ENCODE data around the gene SWAP70.
A peak's percentile ranks its signal among the peaks of the same experiment; 100 is the strongest.

The SWAP70 gene

DNA sequence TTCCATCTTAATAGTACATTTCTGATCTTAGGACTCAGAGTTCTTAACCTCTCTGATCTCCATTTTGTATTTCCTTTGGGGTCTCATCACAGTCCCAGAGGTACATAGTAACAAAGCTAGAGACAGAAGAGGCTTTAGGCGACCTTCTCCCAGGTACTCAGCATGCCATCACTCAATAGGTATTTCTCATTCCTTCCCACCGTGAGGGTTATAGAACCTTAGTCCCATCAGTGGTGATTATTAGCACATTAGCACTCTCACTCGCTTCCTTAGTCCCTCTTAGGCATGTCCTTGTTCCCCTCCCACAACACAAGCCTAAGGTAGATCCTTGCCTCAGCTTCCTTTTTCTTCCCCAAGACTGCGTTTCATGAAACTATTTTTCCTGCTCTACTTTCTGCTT is 14.7 kb downstream of the SWAP70 start:
- no peak overlapping the region for H3K4me3 ChIP-seq (ENCODE audit: low read depth, low read length)
- no peak for DNase-seq (ENCODE audit: low read depth)

DNA sequence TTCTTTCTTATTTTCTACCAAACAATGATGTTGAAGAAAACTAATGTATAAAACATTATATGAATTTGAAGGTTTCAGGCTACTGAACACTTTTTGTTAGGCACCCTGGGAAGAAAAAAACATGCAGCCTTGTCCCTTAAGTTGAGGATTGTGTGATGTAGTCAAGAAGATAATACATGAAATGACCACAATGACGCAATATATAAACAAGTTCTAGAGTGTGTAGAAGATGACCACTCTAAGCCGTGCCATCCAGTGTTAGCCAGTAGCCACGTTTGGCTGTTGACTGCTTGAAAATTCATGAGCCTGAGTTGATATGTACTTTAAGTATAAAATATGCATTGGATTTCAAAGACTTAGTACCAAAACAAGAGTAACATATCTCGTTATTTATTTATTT is 16.2 kb downstream of the SWAP70 start:
- TF ChIP-seq MAX (IDR thresholded peaks at IDR 0.05; ENCODE audit: low read depth, low read length), result no peak
- TF ChIP-seq, protein P1, sequence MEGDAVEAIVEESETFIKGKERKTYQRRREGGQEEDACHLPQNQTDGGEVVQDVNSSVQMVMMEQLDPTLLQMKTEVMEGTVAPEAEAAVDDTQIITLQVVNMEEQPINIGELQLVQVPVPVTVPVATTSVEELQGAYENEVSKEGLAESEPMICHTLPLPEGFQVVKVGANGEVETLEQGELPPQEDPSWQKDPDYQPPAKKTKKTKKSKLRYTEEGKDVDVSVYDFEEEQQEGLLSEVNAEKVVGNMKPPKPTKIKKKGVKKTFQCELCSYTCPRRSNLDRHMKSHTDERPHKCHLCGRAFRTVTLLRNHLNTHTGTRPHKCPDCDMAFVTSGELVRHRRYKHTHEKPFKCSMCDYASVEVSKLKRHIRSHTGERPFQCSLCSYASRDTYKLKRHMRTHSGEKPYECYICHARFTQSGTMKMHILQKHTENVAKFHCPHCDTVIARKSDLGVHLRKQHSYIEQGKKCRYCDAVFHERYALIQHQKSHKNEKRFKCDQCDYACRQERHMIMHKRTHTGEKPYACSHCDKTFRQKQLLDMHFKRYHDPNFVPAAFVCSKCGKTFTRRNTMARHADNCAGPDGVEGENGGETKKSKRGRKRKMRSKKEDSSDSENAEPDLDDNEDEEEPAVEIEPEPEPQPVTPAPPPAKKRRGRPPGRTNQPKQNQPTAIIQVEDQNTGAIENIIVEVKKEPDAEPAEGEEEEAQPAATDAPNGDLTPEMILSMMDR (IDR thresholded peaks at IDR 0.05; ENCODE audit: low read depth, low read length), result no peak
- TF ChIP-seq MYC (IDR thresholded peaks at IDR 0.05; ENCODE audit: low read depth, low read length), result no peak
- no peak for TF ChIP-seq POLR2A (IDR thresholded peaks at IDR 0.05; ENCODE audit: extremely low read depth, insufficient read length)
- DNase-seq (ENCODE audit: low read depth), result no peak
- H3K4me3 ChIP-seq (ENCODE audit: low read depth, low read length), result no peak overlapping the region

More for the DNA sequence above, 14.7 kb downstream of the SWAP70 start:
- TF ChIP-seq MAX (IDR thresholded peaks at IDR 0.05; ENCODE audit: low read depth, low read length) (no peak), POLR2A (IDR thresholded peaks at IDR 0.05; ENCODE audit: extremely low read depth, insufficient read length) (no peak), MYC (IDR thresholded peaks at IDR 0.05; ENCODE audit: low read depth, low read length) (no peak)
- TF ChIP-seq, protein P1 (IDR thresholded peaks at IDR 0.05; ENCODE audit: low read depth, low read length), result no peak

- TF ChIP-seq, protein P1 (IDR thresholded peaks at IDR 0.05; ENCODE audit: low read depth, low read length), result no peak
- DNase-seq (ENCODE audit: low read depth), result no peak
- no peak overlapping the region for H3K4me3 ChIP-seq (ENCODE audit: low read depth, low read length)
These were observed 17.9 kb downstream of the SWAP70 start for GRCh38 chr11:9681583-9682372.

DNA sequence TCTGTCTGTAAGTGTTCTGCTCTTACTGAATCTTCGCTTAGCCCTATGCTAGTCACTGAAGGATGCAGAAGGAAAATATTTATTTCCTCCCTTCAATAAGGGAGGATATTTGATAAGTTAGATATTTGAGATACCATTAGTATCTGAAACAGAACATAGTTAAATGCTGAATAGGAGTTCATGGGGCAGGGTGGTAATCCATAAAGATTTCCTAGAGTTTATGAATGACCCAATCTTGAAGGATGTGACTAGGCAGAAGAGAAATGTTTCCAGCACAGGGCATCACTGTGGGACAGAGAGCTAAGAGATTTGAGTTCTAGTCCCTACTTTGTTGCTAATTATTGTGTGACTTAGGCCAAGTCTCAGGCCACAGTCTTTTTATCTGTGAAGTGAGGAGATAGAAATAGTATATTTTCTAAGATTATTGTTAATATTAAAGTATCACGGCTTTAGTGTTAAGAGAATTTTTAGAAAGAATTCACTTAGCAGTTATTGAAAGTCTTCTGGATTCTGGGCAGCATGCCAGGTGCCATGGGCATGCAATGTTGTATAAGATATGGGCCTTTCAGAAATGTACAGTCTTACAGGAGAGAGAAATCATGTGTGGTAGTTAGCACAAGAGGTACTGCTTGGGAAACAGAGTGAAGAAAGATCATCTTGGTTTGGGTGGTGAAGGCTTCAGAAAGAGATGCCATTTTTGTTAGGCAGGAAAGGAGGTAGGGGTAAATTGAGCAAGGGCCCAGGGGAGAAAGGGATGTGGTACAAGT is 24.0 kb downstream of the SWAP70 start:
- no peak for DNase-seq (ENCODE audit: low read depth)
- H3K4me3 ChIP-seq (ENCODE audit: low read depth, low read length), result no peak overlapping the region
- TF ChIP-seq, protein P1 (IDR thresholded peaks at IDR 0.05; ENCODE audit: low read depth, low read length), result no peak
- TF ChIP-seq MAX (IDR thresholded peaks at IDR 0.05; ENCODE audit: low read depth, low read length) (no peak), MYC (IDR thresholded peaks at IDR 0.05; ENCODE audit: low read depth, low read length) (no peak), POLR2A (IDR thresholded peaks at IDR 0.05; ENCODE audit: extremely low read depth, insufficient read length) (no peak)

DNA sequence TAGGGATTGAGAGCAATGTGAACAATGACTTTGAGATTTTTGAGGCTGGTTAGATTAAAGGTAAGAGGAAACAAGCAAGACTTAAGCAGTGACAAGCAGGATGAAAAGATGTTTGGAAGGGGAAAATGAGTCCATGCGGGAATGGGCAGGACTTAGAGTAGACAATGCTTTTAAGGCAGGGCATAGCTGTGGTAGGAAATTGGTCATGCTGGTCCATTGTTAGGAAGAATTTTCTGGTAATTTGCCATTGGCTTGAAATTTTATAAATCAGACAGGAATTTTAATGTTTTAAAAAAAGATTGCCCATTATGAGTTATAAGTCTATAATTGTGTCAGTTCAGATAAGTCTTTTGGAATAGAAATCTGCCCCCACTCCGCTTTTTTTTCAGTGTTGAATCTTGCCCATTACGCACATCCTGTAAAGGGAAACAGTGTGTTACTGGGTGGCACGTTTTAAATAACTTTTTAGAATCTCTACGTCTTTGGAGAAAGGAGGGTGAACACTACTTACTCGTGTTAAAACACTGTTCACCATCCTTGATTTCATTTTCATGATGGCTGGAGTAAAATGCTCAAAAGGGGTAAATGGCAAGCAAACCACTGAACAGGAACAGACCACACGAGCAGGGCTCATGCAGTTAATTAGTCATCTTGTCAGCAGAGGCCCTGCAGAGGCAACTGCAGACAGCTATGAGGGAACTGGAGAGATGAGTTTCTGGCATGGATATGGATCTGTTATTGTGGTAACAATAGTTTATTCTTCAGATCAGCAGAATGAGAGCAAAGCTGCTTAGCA is 25.0 kb downstream of the SWAP70 start:
- H3K4me3 ChIP-seq (ENCODE audit: low read depth, low read length), result no peak overlapping the region

More for the DNA sequence above, 25.0 kb downstream of the SWAP70 start:
- peak; percentile 86 for DNase-seq (ENCODE audit: low read depth)
- peak; percentile 40; the same call in 1 of the 2 replicates for TF ChIP-seq MAX (IDR thresholded peaks at IDR 0.05; ENCODE audit: low read depth, low read length)
- no peak for TF ChIP-seq POLR2A (IDR thresholded peaks at IDR 0.05; ENCODE audit: extremely low read depth, insufficient read length)
- TF ChIP-seq MYC (IDR thresholded peaks at IDR 0.05; ENCODE audit: low read depth, low read length), result 0 out of 2 replicates have a peak, but pooled peaks have one; percentile 14
